AG09319 (cell line): ENCODE data around the gene TAF9B.
"Not testable (repeated sequence)": the region's sequence is repeated elsewhere in the genome, so short reads cannot be mapped to it uniquely, and the experiment has no call there.

ENCODE experiments used
- DNase-seq: peaks from one replicate; pipeline ENCODE4 v3.0.0-alpha.2; 2010; ENCODE audit warnings: low read depth; ENCODE audit errors: extremely low read depth
- TF ChIP-seq, protein P1 (sequence below): IDR thresholded peaks from 2 replicates; pipeline ENCODE4 v1.5.1; 2011; ENCODE audit warnings: low read depth, mild to moderate bottlenecking, inconsistent platforms, low read length, moderate library complexity

The TAF9B gene, protein sequence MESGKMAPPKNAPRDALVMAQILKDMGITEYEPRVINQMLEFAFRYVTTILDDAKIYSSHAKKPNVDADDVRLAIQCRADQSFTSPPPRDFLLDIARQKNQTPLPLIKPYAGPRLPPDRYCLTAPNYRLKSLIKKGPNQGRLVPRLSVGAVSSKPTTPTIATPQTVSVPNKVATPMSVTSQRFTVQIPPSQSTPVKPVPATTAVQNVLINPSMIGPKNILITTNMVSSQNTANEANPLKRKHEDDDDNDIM

GRCh38 chrX:78139160-78140123, at the start of gene TAF9B:
Gene TAF9B (minus strand): TSS chrX:78139650. CDS start chrX:78139611, 39 bp downstream.
- peak; percentile 43 for DNase-seq
- TF ChIP-seq, protein P1, sequence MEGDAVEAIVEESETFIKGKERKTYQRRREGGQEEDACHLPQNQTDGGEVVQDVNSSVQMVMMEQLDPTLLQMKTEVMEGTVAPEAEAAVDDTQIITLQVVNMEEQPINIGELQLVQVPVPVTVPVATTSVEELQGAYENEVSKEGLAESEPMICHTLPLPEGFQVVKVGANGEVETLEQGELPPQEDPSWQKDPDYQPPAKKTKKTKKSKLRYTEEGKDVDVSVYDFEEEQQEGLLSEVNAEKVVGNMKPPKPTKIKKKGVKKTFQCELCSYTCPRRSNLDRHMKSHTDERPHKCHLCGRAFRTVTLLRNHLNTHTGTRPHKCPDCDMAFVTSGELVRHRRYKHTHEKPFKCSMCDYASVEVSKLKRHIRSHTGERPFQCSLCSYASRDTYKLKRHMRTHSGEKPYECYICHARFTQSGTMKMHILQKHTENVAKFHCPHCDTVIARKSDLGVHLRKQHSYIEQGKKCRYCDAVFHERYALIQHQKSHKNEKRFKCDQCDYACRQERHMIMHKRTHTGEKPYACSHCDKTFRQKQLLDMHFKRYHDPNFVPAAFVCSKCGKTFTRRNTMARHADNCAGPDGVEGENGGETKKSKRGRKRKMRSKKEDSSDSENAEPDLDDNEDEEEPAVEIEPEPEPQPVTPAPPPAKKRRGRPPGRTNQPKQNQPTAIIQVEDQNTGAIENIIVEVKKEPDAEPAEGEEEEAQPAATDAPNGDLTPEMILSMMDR, result no peak

GRCh38 chrX:78182881-78183280, 43.4 kb upstream of the TAF9B start:
- TF ChIP-seq, protein P1, result no peak
- no peak for DNase-seq

DNA sequence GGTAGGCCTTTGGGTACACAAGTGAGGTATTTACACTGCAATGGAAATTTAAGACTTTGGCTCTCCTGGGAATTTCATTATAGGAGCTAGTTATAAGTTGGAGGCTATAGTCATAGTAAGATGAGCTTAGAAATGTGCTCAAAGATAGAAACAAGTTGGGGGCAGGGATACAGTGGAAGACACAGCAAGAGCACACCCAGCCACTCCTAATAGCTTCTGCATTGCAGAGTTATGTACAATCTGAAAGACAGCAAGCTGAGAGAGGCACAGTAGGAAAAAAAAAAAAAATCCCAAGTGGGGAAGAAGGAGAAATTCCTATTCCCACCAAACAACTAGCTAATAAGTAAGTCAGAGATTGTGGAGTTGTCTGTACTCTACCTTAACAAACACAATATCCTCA, 41.9 kb upstream of the TAF9B start:
- TF ChIP-seq, protein P1, result no peak
- DNase-seq, result no peak

DNA sequence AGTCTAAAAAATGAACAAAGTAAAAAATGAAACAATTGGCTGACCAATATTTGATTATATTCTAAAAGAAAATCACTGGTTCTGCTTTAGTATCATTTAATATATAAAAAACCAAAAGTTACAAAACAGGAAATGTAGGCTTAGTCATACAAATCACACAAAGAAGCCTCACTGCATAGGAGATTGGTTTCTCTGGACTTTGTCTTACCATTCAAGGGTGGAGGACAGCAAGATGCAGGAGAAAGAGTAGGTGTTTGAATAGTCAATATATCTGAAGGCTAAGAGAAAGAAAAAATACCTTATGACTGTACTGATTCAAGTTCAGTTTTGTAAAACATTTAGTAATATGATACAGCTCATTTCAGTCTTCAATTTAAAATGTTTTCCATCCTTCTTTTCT, 28.6 kb upstream of the TAF9B start:
- no peak for DNase-seq
- TF ChIP-seq, protein P1, result no peak

GRCh38 chrX:78165425-78165824, 26.0 kb upstream of the TAF9B start:
- TF ChIP-seq, protein P1, result no peak
- no peak for DNase-seq

DNA sequence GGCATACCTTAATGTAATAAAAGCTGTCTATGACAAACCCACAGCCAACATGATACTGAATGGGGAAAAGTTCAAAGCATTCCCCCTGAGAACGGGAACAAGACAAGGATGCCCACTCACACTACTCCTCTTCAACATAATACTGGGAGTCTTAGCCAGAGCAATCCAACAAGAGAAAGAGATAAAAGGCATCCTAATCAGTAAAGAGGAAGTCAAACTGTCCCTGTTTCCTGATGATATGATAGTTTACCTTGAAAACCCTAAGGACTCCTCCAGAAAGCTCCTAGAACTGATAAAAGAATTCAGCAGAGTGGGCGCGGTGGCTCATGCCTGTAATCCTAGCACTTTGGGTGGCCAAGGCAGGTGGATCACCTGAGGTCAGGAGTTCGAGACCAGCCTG, 23.7 kb upstream of the TAF9B start:
- DNase-seq, result not testable (repeated sequence)

- DNase-seq, result not testable (repeated sequence)
Observed at GRCh38 chrX:78160711-78161110, 21.3 kb upstream of the TAF9B start.

DNA sequence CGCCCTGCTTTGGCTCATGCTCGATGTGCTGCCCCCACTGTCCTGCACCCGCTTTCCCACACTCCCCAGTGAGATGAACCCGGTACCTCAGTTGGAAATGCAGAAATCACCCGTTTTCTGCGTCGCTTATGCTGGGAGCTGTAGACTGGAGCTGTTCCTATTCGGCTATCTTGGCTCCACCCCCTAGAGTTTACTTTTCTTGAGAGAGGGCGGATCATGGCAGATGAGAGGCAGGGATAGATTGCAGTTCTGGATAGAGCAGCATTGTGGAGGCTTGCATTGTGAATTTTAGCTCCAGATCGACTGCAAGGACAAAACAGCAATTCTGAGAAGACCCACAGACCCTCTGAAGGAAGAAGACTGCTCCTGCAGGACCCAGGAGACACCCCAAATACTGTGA, 18.4 kb upstream of the TAF9B start:
- not testable (repeated sequence) for DNase-seq

DNA sequence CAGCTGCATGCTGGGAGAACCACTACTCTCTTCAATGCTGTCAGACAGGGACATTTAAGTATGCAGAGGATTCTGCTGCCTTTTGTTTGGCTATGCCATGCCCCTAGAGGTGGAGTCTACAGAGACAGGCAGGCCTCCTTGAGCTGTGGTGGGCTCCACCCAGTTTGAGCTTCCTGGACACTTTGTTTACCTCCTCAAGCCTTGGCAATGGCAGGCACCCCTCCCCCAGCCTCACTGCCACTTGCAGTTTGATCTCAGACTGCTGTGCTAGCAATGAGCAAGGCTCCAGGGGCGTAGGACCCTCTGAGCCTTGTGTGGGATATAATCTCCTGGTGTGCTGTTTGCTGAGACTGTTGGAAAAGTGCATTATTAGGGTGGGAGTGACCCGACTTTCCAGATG, 17.9 kb upstream of the TAF9B start:
- not testable (repeated sequence) for DNase-seq

DNA sequence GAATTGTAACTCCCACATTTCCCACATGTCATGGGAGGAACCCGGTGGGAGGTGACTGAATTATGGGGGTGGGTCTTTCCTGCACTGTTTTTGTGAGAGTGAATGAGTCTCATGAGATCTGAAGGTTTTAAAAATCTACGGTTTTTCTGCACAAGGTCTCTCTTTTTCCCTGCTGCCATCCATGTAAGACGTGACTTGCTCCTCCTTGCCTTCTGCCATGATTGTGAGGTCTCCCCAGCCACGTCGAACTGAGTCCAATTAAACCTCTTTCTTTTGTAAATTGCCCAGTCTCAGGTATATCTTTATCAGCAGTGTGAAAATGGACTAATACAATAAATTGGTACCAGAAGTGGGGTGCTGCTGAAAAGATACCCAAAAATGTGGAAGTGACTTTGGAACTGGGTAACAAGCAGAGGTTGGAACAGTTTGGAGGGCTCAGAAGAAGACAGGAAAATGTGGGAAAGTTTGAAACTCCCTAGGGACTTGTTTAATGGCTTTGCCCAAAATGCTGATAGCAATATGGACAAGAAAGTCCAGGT, 7.6 kb upstream of the TAF9B start:
- not testable (repeated sequence) for DNase-seq
